Measurements from ENCODE around the gene IFNA7. TPM values are rescaled to one million over a fixed set of nuclear protein-coding genes. Genes with fewer than 3 reads are reported as not detected.
"Not testable (repeated sequence)": the region's sequence is repeated elsewhere in the genome, so short reads cannot be mapped to it uniquely, and the experiment has no call there.

IFNA7 gene
- polyA plus RNA-seq, 2 of the 4 experiments (the other 2 are of a cell fraction): not detected

DNA sequence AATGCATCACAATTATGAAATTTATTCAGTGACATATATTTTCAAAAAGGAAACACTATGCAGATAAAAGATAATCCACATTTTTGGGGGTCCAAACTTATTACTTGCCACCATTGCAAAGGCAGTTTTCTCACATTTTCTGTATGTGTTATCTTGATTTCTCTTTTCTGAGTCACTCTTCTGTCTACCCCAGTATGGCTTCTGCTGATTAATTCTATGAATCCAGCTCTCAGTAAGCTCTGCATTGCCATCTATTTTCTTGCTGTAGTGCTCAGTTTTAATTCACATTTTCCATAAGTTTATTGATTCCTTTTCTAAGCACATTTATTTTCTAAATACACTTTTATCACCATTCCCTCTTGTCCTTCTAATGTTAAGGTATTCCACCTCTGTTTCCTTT is 3.2 kb upstream of the IFNA7 start:
- H3K4me1 ChIP-seq: no peaks in the 10 kb centered on the region
- ATAC-seq (no peak), DNase-seq (ENCODE audit: low read depth in 1 of 2, low spot score in 1 of 2) (no peak), FAIRE-seq (no peak)
- H3K4me3 ChIP-seq: no peak overlapping the region
- peaks cover 6% of the 10 kb centered on the region; the same call in 1 of the 3 replicates for H3K9me3 ChIP-seq
- TF ChIP-seq CEBPB (IDR thresholded peaks at IDR 0.05): no peak
- TF ChIP-seq, protein P1, sequence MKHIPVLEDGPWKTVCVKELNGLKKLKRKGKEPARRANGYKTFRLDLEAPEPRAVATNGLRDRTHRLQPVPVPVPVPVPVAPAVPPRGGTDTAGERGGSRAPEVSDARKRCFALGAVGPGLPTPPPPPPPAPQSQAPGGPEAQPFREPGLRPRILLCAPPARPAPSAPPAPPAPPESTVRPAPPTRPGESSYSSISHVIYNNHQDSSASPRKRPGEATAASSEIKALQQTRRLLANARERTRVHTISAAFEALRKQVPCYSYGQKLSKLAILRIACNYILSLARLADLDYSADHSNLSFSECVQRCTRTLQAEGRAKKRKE (CRISPR knock-in tag; IDR thresholded peaks at IDR 0.05; ENCODE audit: low read depth): no peak
- TF ChIP-seq EHF (CRISPR knock-in tag; IDR thresholded peaks at IDR 0.05): no peak
- TF ChIP-seq HOXB5 (CRISPR knock-in tag; IDR thresholded peaks at IDR 0.05): no peak
- TF ChIP-seq EP300 (IDR thresholded peaks at IDR 0.05): no peak
- no peak for TF ChIP-seq RARB (CRISPR knock-in tag; IDR thresholded peaks at IDR 0.05)
- no peak for TF ChIP-seq SMC3 (IDR thresholded peaks at IDR 0.05)
- TF ChIP-seq ZNF302 (CRISPR knock-in tag; IDR thresholded peaks at IDR 0.05): no peak
- TF ChIP-seq, protein P2, sequence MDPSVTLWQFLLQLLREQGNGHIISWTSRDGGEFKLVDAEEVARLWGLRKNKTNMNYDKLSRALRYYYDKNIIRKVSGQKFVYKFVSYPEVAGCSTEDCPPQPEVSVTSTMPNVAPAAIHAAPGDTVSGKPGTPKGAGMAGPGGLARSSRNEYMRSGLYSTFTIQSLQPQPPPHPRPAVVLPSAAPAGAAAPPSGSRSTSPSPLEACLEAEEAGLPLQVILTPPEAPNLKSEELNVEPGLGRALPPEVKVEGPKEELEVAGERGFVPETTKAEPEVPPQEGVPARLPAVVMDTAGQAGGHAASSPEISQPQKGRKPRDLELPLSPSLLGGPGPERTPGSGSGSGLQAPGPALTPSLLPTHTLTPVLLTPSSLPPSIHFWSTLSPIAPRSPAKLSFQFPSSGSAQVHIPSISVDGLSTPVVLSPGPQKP (IDR thresholded peaks at IDR 0.05; ENCODE audit: low read depth, low read length): no peak
- no peak for TF ChIP-seq RFX5 (IDR thresholded peaks at IDR 0.05)
- TF ChIP-seq MYC (IDR thresholded peaks at IDR 0.05; ENCODE audit: borderline replicate concordance, low read length): no peak
- TF ChIP-seq REST (IDR thresholded peaks at IDR 0.05): no peak
- TF ChIP-seq BHLHE40 (IDR thresholded peaks at IDR 0.05; ENCODE audit: low read depth, low read length): no peak
- TF ChIP-seq POLR2A (IDR thresholded peaks at IDR 0.05; ENCODE audit: low read length): no peak
- no peak for TF ChIP-seq NR3C1 (IDR thresholded peaks at IDR 0.05)
- TF ChIP-seq KDM1A (IDR thresholded peaks at IDR 0.05; ENCODE audit: low read depth): no peak
- no peak for TF ChIP-seq TP53 (CRISPR knock-in tag; IDR thresholded peaks at IDR 0.05)
- H3K4me2 ChIP-seq: no peak overlapping the region
- ChIA-PET POLR2A (no interaction called here), CTCF (interaction anchor here (0.6 kb wide), 1 partner anchor 1228 kb away, joined by 3 read pairs; no protein-coding TSS in a partner anchor)
- no peak overlapping the region for H3K27ac ChIP-seq

GRCh38 chr9:21194867-21195776 is 6.9 kb downstream of the IFNA7 start:
- WGBS (ENCODE audit: missing lambda C conversion rate): 4% methylated on average over 6 of the region's 6 CpGs
- not testable (repeated sequence) for H3K9me3 ChIP-seq, H3K4me1 ChIP-seq, H3K4me3 ChIP-seq, H3K27ac ChIP-seq
- FAIRE-seq (peak; percentile 23), DNase-seq (ENCODE audit: low read depth in 1 of 2, low spot score in 1 of 2) (peak in 1 of 2 experiments; percentile 29), ATAC-seq (peak; percentile 90 to 97)
- POLR2A ChIA-PET: interaction anchor here (0.6 kb wide), 1 partner anchor 1971 kb away, joined by 3 read pairs; no protein-coding TSS in a partner anchor
- CTCF ChIA-PET: interaction anchor here (0.7 to 2.1 kb wide), 25 partner anchors 9 to 593 kb away, joined by 3 to 9 read pairs (median 4); no protein-coding TSS in a partner anchor
- peak overlapping the region; percentile 59 for H3K4me2 ChIP-seq
- TF ChIP-seq, protein P3, sequence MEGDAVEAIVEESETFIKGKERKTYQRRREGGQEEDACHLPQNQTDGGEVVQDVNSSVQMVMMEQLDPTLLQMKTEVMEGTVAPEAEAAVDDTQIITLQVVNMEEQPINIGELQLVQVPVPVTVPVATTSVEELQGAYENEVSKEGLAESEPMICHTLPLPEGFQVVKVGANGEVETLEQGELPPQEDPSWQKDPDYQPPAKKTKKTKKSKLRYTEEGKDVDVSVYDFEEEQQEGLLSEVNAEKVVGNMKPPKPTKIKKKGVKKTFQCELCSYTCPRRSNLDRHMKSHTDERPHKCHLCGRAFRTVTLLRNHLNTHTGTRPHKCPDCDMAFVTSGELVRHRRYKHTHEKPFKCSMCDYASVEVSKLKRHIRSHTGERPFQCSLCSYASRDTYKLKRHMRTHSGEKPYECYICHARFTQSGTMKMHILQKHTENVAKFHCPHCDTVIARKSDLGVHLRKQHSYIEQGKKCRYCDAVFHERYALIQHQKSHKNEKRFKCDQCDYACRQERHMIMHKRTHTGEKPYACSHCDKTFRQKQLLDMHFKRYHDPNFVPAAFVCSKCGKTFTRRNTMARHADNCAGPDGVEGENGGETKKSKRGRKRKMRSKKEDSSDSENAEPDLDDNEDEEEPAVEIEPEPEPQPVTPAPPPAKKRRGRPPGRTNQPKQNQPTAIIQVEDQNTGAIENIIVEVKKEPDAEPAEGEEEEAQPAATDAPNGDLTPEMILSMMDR (IDR thresholded peaks at IDR 0.05): peak; percentile 62
- TF ChIP-seq RAD21 (conservative IDR thresholded peaks at IDR 0.05 in 1 of 2, IDR thresholded peaks at IDR 0.05 in 1 of 2) (peak; percentile 60), SMC3 (IDR thresholded peaks at IDR 0.05) (peak; percentile 36; the same call in 2 of the 3 replicates)

DNA sequence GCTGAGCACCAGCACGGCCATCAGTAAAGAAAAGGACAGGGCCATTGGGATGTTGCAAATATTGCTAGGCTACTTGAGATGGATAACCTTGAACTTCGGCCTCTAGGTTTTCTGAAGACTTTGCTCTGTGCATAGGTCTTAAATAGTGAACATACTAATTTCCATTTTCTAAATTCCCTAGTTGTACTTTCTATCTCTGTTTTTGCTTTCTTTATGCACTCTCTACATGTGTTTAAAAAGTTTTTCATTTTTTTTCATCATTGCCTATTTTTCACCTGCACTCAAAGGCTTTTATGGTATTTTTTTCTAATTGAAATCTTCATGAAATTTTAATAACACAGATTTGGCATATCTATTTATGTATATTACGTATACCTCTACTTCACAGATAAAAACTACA is 14.5 kb downstream of the IFNA7 start, which contains the start of gene IFNA4:
TSS of gene IFNA4 (minus strand) at position 101 of the 400 bp plus-strand sequence. CDS start at position 45, 56 bp downstream.
- DNase-seq (ENCODE audit: low read depth in 1 of 2, low spot score in 1 of 2); H3K4me1 ChIP-seq; FAIRE-seq; H3K4me2 ChIP-seq; POLR2A ChIA-PET; CTCF ChIA-PET; H3K9me3 ChIP-seq; H3K27ac ChIP-seq; H3K4me3 ChIP-seq; ATAC-seq: not testable (repeated sequence)
- WGBS (ENCODE audit: missing lambda C conversion rate): 40% methylated on average over 3 of the region's 3 CpGs
